Endothelial cell of umbilical vein (primary cell): ENCODE results near the gene FAM53A. TPM values are rescaled to one million over a fixed set of nuclear protein-coding genes. Genes with fewer than 3 reads are reported as not detected.

Experiments used
- BruUV-seq: library from RNA; stranded (reverse); fragments of 400-500 nt; replicated peaks from 2 replicates; lab custom pipeline; 2021; lab: Mats Ljungman, UMichigan
- CTCF ChIA-PET: fragments of 300-600, 350-600 bp; sonication (Branson Sonifier 250); formaldehyde crosslinking; loops from one replicate; lab custom pipeline; 2021; ENCODE audit warnings: antibody characterized with exemption, inconsistent platforms; lab: Charles Lee
- POLR2A ChIA-PET: fragments of 300-600, 350-600 bp; sonication (Branson Sonifier 250); formaldehyde crosslinking; loops from one replicate; lab custom pipeline; 2021; ENCODE audit warnings: antibody characterized with exemption, inconsistent platforms; lab: Charles Lee
- DNase-seq: peaks from one replicate; pipeline ENCODE4 v3.0.0-alpha.2; 2011; ENCODE audit warnings: low read depth, low spot score
- FAIRE-seq: peaks from 2 replicates; lab custom pipeline; 2011; peaks lifted over from hg19 to GRCh38; lab: Jason Lieb, UNC
- H2AFZ ChIP-seq: 2 replicates; pipeline ENCODE4 v1.6.0; 2012; ENCODE audit warnings: low read depth, low read length, control low read depth, inconsistent platforms
- H3K27ac ChIP-seq: 2 replicates; pipeline ENCODE4 v1.5.1; 2011; ENCODE audit warnings: low read depth, mild to moderate bottlenecking, control low read depth, low read length, moderate library complexity; ENCODE audit not compliant: insufficient read depth
- H3K27me3 ChIP-seq, 2 experiments: 2 replicates each; pipeline versions ENCODE4 v1.6.0 to v1.6.1; 2011; ENCODE audit warnings: low read length in 2 of 2, mixed read lengths in 1 of 2; ENCODE audit not compliant: control insufficient read depth in 2 of 2, insufficient read depth in 2 of 2
- H3K36me3 ChIP-seq, 2 experiments: 2 replicates in 1 of 2; 3 replicates in 1 of 2; pipeline ENCODE4 v1.5.1; 2011; ENCODE audit warnings: low read length in 2 of 2, mild to moderate bottlenecking in 1 of 2, moderate library complexity in 1 of 2; ENCODE audit not compliant: control insufficient read depth in 2 of 2, insufficient read depth in 2 of 2; ENCODE audit errors: extremely low read depth in 1 of 2
- H3K4me1 ChIP-seq: 3 replicates; pipeline ENCODE4 v1.5.1; 2011; ENCODE audit warnings: mild to moderate bottlenecking, low read length; ENCODE audit not compliant: control insufficient read depth, insufficient read depth; ENCODE audit errors: extremely low read depth
- H3K4me2 ChIP-seq: 2 replicates; pipeline ENCODE4 v1.6.1; 2011; ENCODE audit warnings: low read length, control low read depth, mixed read lengths; ENCODE audit not compliant: insufficient read depth
- H3K4me3 ChIP-seq, 3 experiments: fragments of 200-600 bp in 1 of 3; sonication (generic), shearing (Covaris generic) in 1 of 3; replicated peaks in 1 of 3; 2 replicates each; pipeline ENCODE4 v1.5.1; 2011 to 2016; ENCODE audit warnings: control low read depth in 3 of 3, low read length in 3 of 3, mild to moderate bottlenecking in 2 of 3, inconsistent platforms in 1 of 3, low read depth in 1 of 3, moderate library complexity in 1 of 3; ENCODE audit not compliant: insufficient read depth in 1 of 3
- H3K79me2 ChIP-seq: 2 replicates; pipeline ENCODE4 v1.6.0; 2012; ENCODE audit warnings: low read length, inconsistent platforms; ENCODE audit not compliant: control insufficient read depth, insufficient read depth
- H3K9ac ChIP-seq: replicated peaks from 2 replicates; pipeline ENCODE3; 2011; ENCODE audit warnings: low read length, control low read depth; ENCODE audit not compliant: insufficient read depth; ENCODE audit errors: extremely low read depth
- H3K9me1 ChIP-seq: replicated peaks from 3 replicates; pipeline ENCODE4 v1.6.0; 2011; ENCODE audit warnings: mild to moderate bottlenecking, low read length; ENCODE audit not compliant: control insufficient read depth, insufficient read depth; ENCODE audit errors: extremely low read depth
- H3K9me3 ChIP-seq: replicated peaks from 2 replicates; pipeline ENCODE4 v1.5.1; 2012; ENCODE audit warnings: low read length, inconsistent platforms; ENCODE audit not compliant: control insufficient read depth, insufficient read depth
- H4K20me1 ChIP-seq: replicated peaks from 2 replicates; pipeline ENCODE3; 2011; ENCODE audit warnings: mild to moderate bottlenecking, low read length; ENCODE audit not compliant: control insufficient read depth, insufficient read depth; ENCODE audit errors: extremely low read depth
- EZH2 ChIP-seq: IDR thresholded peaks from 2 replicates; pipeline ENCODE4 v1.6.1; 2012; ENCODE audit warnings: borderline replicate concordance, low read depth, mild to moderate bottlenecking, moderate library complexity, low read length, inconsistent platforms; ENCODE audit not compliant: severe bottlenecking
- FOS ChIP-seq: IDR thresholded peaks from 2 replicates; pipeline ENCODE4 v1.6.1; 2011; ENCODE audit warnings: mild to moderate bottlenecking, low read length, moderate library complexity, borderline replicate concordance; ENCODE audit not compliant: insufficient read depth
- JUN ChIP-seq: IDR thresholded peaks from 2 replicates; pipeline ENCODE4 v1.6.1; 2011; ENCODE audit warnings: borderline replicate concordance, low read depth; ENCODE audit not compliant: insufficient read length, insufficient read depth
- MYC ChIP-seq: IDR thresholded peaks from one replicate; pipeline ENCODE4 v1.6.1; 2011; ENCODE audit warnings: mild to moderate bottlenecking, low read depth, low read length
- POLR2A ChIP-seq: IDR thresholded peaks from 2 replicates; pipeline ENCODE4 v1.6.1; 2012; ENCODE audit warnings: low read depth, mild to moderate bottlenecking, control low read depth, low read length
- POLR2AphosphoS5 ChIP-seq: IDR thresholded peaks from 2 replicates; pipeline ENCODE4 v1.6.1; 2012; ENCODE audit warnings: low read depth, mild to moderate bottlenecking, control low read depth, low read length, moderate library complexity; ENCODE audit not compliant: insufficient read depth
- dilution Hi-C: fragments of 300-500 bp; cut with MboI; formaldehyde crosslinking; loops from one replicate; pipeline ENCODE4 v1.15.0; 2019; ENCODE audit warnings: low sequenced_read_pairs; ENCODE audit not compliant: extremely low pct_ligation_motif_present
- intact Hi-C: fragments of 100-400 bp; cut with micrococcal nuclease; formaldehyde crosslinking; loops from one replicate; pipeline ENCODE4 v1.10.0; 2022
- polyA plus RNA-seq, 4 experiments: library from polyadenylated mRNA; depleted of rRNA in 3 of 4; stranded (reverse) in 3 of 4; unstranded in 1 of 4; fragments of >200 nt; gene quantifications; 2 replicates each; pipeline versions ENCODE4 v1.2.1 to v1.2.3, GENCODE V29; 2011 to 2012; ENCODE audit warnings: missing spikeins in 1 of 4
- total RNA-seq: library from RNA; stranded (reverse); gene quantifications from 2 replicates; pipeline ENCODE4 v1.2.3, GENCODE V29; 2021
- TF ChIP-seq, protein P1 (sequence below), 2 donors: IDR thresholded peaks; 1 replicate in 1 of 2; 2 replicates in 1 of 2; pipeline ENCODE4 v1.5.1; 2011; ENCODE audit warnings: low read length in 2 of 2, mild to moderate bottlenecking in 2 of 2, moderate library complexity in 2 of 2, control low read depth in 1 of 2, inconsistent platforms in 1 of 2, low read depth in 1 of 2; ENCODE audit not compliant: insufficient read depth in 1 of 2; ENCODE audit errors: extremely low read depth in 1 of 2

FAM53A gene
- total and polyA plus RNA-seq, 2 donors (not counting 3 experiments of a cell fraction or from before 2014, with no cell fraction given), result 1.3 to 1.7 TPM

DNA sequence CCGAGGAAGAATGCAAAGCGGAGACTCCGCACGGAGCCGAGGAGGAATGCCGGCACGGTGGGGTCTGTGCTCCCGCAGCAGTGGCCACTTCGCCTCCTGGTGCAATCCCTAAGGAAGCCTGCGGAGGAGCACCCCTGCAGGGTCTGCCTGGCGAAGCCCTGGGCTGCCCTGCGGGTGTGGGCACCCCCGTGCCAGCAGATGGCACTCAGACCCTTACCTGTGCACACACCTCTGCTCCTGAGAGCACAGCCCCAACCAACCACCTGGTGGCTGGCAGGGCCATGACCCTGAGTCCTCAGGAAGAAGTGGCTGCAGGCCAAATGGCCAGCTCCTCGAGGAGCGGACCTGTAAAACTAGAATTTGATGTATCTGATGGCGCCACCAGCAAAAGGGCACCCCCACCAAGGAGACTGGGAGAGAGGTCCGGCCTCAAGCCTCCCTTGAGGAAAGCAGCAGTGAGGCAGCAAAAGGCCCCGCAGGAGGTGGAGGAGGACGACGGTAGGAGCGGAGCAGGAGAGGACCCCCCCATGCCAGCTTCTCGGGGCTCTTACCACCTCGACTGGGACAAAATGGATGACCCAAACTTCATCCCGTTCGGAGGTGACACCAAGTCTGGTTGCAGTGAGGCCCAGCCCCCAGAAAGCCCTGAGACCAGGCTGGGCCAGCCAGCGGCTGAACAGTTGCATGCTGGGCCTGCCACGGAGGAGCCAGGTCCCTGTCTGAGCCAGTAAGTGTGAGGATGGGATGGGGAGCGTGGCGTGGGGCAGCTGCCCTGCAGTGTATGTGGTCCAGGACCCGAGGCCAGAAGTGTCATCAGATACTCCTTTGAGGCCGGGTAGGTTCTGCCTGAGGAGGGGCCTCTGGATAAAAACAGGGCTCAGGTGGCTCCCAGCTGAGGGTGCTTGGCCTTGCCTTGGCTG, 44.2 kb upstream of the FAM53A start:
- ChIA-PET CTCF (interaction anchor here (0.8 to 12.0 kb wide), 5 partner anchors 17 to 82 kb away, joined by 3 to 347 read pairs (median 5); no protein-coding TSS in a partner anchor), POLR2A (interaction anchor here (1.1 kb wide), 1 partner anchor 16 kb away, joined by 4 read pairs; the partner anchor contains the start of gene SLBP)
- H2AFZ ChIP-seq, result no peak overlapping the region
- H3K4me2 ChIP-seq, result peak overlapping the region; percentile 47
- peak overlapping the region; percentile 18 for H3K9ac ChIP-seq
- intact Hi-C loops, result no loop called here
- H3K9me3 ChIP-seq, result no peaks in the 10 kb centered on the region
- no TSS peak for BruUV-seq
- no peak overlapping the region for H3K4me3 ChIP-seq
- dilution Hi-C loops, result no loop called here
- H3K36me3 ChIP-seq, result peaks cover 12 to 16% of the 10 kb centered on the region in 2 experiments
- H3K27me3 ChIP-seq, result no peaks in the 10 kb centered on the region
- peak overlapping the region; percentile 70 for H3K27ac ChIP-seq
- peaks cover 35% of the 10 kb centered on the region for H3K4me1 ChIP-seq
- H4K20me1 ChIP-seq, result no peaks in the 10 kb centered on the region
- peaks cover 74% of the 10 kb centered on the region for H3K79me2 ChIP-seq
- TF ChIP-seq JUN, result no peak
- TF ChIP-seq POLR2A, result no peak
- no peak for TF ChIP-seq MYC
- TF ChIP-seq FOS, result no peak
- TF ChIP-seq, protein P1, sequence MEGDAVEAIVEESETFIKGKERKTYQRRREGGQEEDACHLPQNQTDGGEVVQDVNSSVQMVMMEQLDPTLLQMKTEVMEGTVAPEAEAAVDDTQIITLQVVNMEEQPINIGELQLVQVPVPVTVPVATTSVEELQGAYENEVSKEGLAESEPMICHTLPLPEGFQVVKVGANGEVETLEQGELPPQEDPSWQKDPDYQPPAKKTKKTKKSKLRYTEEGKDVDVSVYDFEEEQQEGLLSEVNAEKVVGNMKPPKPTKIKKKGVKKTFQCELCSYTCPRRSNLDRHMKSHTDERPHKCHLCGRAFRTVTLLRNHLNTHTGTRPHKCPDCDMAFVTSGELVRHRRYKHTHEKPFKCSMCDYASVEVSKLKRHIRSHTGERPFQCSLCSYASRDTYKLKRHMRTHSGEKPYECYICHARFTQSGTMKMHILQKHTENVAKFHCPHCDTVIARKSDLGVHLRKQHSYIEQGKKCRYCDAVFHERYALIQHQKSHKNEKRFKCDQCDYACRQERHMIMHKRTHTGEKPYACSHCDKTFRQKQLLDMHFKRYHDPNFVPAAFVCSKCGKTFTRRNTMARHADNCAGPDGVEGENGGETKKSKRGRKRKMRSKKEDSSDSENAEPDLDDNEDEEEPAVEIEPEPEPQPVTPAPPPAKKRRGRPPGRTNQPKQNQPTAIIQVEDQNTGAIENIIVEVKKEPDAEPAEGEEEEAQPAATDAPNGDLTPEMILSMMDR (IDR thresholded peaks at IDR 0.05; ENCODE audit: extremely low read depth in 1 of 2, insufficient read depth in 1 of 2, low read depth in 1 of 2, low read length in 2 of 2), result peak in 1 of 2 donors; percentile 28
- TF ChIP-seq EZH2, result no peak
- no peak for TF ChIP-seq POLR2AphosphoS5
- no peaks in the 10 kb centered on the region for H3K9me1 ChIP-seq
- FAIRE-seq, result no peak
- DNase-seq, result no peak
